LNCaP clone FGC (cell line): ENCODE results near the gene OPRL1.
A peak's percentile ranks its signal among the peaks of the same experiment; 100 is the strongest.
"Not testable (repeated sequence)": the region's sequence is repeated elsewhere in the genome, so short reads cannot be mapped to it uniquely, and the experiment has no call there.

Experiments used
- DNase-seq: peaks from one replicate; pipeline ENCODE4 v3.0.0-alpha.2; 2011; ENCODE audit warnings: low read depth
- H3K4me3 ChIP-seq: 2 replicates; pipeline ENCODE4 v1.5.1; 2011; ENCODE audit warnings: mild to moderate bottlenecking, low read depth, low read length, control low read depth
- TF ChIP-seq, protein P1 (sequence below): IDR thresholded peaks from 2 replicates; pipeline ENCODE4 v1.5.1; 2012; ENCODE audit warnings: mild to moderate bottlenecking; ENCODE audit not compliant: control insufficient read depth, insufficient read depth; ENCODE audit errors: extremely low read depth

The OPRL1 gene

DNA sequence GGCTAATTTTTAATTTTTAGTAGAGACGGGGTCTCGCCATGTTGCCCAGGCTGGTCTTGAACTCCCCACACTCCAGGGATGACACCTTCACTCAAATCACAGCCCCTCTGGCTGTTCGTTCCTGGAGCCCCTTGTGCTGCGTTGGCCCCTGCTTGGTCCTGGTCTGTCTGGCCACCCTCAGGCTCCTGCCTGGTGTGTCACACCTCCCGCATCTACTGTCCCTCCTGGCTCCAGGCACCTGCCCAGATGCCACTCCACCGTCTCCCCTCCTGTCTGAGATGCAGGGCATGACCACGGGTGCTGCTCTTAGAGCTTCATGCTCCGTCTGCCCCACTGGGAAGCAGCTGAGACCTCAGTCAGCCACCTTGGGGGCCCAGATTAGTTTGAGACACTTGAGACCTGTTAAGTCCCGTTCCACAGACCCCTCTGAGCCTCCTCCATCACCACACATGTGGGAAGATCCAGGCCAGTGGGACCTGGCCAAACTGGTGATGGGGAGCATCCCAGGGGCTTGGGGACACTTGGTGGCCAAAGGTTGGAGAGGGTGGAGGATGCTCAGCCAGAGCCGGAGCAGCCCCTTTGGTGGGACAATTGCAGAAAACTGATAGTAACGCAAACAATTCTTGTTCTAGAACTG, 49.4 kb downstream of the OPRL1 start:
- no peak overlapping the region for H3K4me3 ChIP-seq
- TF ChIP-seq, protein P1, sequence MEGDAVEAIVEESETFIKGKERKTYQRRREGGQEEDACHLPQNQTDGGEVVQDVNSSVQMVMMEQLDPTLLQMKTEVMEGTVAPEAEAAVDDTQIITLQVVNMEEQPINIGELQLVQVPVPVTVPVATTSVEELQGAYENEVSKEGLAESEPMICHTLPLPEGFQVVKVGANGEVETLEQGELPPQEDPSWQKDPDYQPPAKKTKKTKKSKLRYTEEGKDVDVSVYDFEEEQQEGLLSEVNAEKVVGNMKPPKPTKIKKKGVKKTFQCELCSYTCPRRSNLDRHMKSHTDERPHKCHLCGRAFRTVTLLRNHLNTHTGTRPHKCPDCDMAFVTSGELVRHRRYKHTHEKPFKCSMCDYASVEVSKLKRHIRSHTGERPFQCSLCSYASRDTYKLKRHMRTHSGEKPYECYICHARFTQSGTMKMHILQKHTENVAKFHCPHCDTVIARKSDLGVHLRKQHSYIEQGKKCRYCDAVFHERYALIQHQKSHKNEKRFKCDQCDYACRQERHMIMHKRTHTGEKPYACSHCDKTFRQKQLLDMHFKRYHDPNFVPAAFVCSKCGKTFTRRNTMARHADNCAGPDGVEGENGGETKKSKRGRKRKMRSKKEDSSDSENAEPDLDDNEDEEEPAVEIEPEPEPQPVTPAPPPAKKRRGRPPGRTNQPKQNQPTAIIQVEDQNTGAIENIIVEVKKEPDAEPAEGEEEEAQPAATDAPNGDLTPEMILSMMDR = no peak
- no peak for DNase-seq

DNA sequence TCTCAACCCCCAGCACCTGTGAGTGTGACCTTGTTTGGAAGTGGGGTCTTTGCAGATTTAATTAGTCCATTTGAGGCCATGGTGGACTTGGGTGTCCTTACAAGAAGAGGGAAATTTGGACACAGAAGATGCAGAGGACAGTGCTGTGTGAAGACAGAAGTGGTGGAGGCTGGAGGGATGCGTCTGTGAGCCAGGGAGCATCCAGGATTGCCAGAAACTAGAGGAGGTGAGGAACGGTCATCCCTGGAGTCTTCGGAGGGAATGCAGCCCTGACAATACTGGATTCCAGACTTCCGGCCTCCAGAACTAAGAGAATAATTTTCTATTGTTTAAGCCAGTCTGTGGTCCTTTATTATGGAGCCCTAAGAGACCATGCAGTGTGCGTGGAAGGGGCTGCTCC, 50.4 kb downstream of the OPRL1 start:
- no peak overlapping the region for H3K4me3 ChIP-seq
- TF ChIP-seq, protein P1 = no peak
- no peak for DNase-seq

DNA sequence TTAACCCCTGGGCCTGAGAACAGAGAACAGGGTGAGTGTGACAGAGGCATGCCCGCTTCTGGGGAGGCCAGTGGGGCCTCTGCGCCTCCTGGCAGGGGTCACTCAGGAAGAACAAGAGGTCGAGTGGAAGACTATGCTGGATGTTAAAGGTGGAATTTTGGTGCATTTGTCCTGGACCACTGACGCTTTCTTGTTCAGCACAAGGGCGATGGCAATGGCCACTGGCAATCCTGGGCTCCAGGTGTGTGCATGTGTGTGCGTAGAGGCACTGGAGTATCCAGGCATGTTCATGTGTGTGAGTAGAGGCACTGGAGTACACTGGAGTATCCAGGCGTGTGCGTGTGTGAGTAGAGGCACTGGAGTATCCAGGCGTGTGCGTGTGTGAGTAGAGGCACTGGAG, 51.0 kb downstream of the OPRL1 start:
- no peak for DNase-seq
- TF ChIP-seq, protein P1 = no peak
- no peak overlapping the region for H3K4me3 ChIP-seq

DNA sequence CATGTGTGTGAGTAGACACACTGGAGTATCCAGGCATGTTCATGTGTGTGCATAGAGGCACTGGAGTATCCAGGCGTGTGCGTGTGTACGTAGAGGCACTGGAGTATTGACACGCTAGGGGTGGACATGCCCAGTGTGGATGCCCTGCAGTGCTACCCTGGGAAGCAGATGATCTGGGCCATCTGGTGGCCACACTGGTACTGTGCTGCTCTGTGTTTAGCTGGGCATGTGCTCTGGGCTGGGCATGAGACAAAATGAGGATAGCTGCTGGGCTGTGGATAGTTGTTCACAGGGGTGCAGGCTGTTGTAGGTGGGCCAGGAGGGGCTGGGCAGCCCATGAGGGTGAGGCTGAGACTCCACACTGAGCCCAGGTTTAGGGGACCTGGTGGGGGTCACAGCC, 51.5 kb downstream of the OPRL1 start:
- no peak overlapping the region for H3K4me3 ChIP-seq
- TF ChIP-seq, protein P1 = peak; percentile 72
- DNase-seq = peak; percentile 47

DNA sequence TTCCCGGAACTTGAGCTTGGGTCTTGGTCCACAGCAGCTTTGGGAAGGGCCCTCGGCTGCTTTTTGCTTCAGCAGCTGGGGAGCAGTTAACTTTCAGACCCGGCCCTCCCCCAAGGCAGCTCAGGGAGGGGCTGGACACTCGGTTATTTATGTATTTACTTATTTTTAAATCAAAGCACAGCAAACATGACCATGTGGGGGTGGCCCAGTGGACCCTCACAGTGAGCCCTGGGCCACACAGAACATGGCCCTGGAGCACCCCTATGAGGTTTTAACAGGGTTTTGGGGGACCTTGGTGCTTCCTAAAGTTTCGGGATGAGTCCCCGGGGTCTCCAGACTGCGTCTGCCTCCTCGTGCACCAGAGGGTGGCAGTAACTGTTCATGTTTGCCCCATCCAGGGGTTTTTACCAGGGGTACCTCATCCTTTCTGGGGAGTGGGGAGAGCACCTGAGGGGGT, 54.1 kb downstream of the OPRL1 start:
- TF ChIP-seq, protein P1 = peak; percentile 15; the same call in 1 of the 2 replicates
- H3K4me3 ChIP-seq = no peak overlapping the region
- DNase-seq = no peak

DNA sequence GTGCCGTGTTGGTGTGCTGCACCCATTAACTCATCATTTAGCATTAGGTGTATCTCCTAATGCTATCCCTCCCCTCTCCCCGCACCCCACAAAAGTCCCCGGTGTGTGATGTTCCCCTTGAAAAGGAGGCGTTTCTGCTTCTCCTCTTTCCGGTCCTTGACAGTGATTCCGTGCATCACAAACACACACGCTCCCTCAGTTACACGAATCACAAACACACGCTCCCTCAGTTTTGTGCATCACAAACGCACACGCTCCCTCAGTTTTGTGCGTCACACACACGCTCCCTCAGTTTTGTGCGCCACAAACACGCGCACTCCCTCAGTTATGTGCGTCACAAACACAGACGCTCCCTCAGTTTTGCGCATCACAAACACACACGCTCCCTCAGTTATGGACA, 54.9 kb downstream of the OPRL1 start:
- not testable (repeated sequence) for H3K4me3 ChIP-seq, DNase-seq

DNA sequence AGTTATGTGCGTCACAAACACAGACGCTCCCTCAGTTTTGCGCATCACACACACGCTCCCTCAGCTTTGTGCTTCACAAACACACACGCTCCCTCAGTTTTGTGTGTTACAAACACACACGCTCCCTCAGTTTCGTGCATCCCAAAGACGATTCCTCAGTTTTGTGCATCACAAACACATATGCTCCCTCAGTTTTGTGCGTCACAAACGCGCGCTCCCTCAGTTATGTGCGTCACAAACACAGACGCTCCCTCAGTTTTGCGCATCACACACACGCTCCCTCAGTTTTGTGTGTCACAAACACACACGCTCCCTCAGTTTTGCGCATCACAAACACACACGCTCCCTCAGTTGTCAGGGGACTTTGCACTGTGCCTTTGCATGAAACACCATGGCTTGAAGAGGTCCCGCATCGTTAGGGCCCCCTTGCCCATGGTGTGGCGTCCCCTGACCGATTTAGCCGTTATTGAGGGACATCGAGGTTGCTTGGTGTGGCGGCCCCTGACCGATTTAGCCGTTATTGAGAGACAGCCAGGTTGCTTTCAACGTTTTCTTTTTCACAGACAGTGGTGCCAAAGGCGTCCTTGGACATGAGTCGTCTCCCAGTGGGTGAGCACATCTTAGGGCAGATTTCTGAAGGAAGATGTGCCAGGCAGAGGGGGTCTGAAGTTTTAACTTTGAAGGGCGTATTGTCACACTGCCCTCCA, 56.3 kb downstream of the OPRL1 start:
- no peak overlapping the region for H3K4me3 ChIP-seq
- TF ChIP-seq, protein P1 = no peak
- no peak for DNase-seq
